Upper lobe of left lung (tissue), 6 donors: ENCODE data around the gene PTRH2. TPM values are rescaled to one million over a fixed set of nuclear protein-coding genes. Genes with fewer than 3 reads are reported as not detected.

ENCODE experiments used
- ATAC-seq, 2 donors: fragments of 200-7000 bp; cut with Tn5 transposase; one replicate each; pipeline ENCODE4 v1.9.1; 2022; ENCODE audit warnings: mild to moderate bottlenecking in 2 of 2, moderate library complexity in 2 of 2; ENCODE audit not compliant: low FRiP score in 2 of 2
- DNase-seq, 2 donors: peaks; one replicate each; pipeline ENCODE4 v3.0.0-alpha.2; 2019 to 2020
- H3K27ac ChIP-seq, 4 donors: fragments of 200-600 bp; sonication (generic); one replicate each; pipeline ENCODE4 v1.5.1; 2016 to 2019
- H3K27me3 ChIP-seq, 4 donors: fragments of 200-600 bp; sonication (generic); one replicate each; pipeline ENCODE4 v1.5.1; 2017 to 2019
- H3K36me3 ChIP-seq, 4 donors: fragments of 200-600 bp; sonication (generic); one replicate each; pipeline ENCODE4 v1.5.1; 2016 to 2019
- H3K4me1 ChIP-seq, 4 donors: fragments of 200-600 bp; sonication (generic); one replicate each; pipeline ENCODE4 v1.5.1; 2018 to 2019
- H3K4me3 ChIP-seq, 4 donors: fragments of 200-600 bp; sonication (generic); one replicate each; pipeline ENCODE4 v1.5.1; 2017 to 2019; ENCODE audit warnings: mild to moderate bottlenecking in 2 of 4, moderate library complexity in 1 of 4
- H3K9me3 ChIP-seq, 4 donors: fragments of 200-600 bp; sonication (generic); one replicate each; pipeline ENCODE4 v1.5.1; 2018 to 2019
- CTCF ChIP-seq, 6 experiments: fragments of 450-650 bp in 4 of 6; fragments of 200-600 bp in 2 of 6; sonication (generic) in 2 of 6; IDR thresholded peaks; one replicate each; pipeline ENCODE4 v1.5.1; 2016 to 2019; ENCODE audit warnings: antibody characterized with exemption in 6 of 6
- EP300 ChIP-seq, 4 donors: sonication (generic); formaldehyde crosslinking; IDR thresholded peaks; one replicate each; pipeline ENCODE4 v1.5.1; 2017; ENCODE audit warnings: antibody characterized with exemption in 4 of 4, control low read depth in 2 of 4
- POLR2A ChIP-seq, 4 donors: fragments of 450-650 bp; IDR thresholded peaks; one replicate each; pipeline ENCODE4 v1.5.1; 2016 to 2017; ENCODE audit warnings: antibody characterized with exemption in 4 of 4, mild to moderate bottlenecking in 2 of 4
- POLR2AphosphoS5 ChIP-seq, 2 donors: sonication (generic); formaldehyde crosslinking; IDR thresholded peaks; one replicate each; pipeline ENCODE4 v1.5.1; 2017; ENCODE audit warnings: antibody characterized with exemption in 2 of 2
- WGBS, 2 donors: methylation state at CpG; one replicate each; pipeline ENCODE4 v1.1.5; 2017 to 2018; 5-methylcytosine and 5-hydroxymethylcytosine counted together
- total RNA-seq, 6 donors: library from RNA; depleted of rRNA in 4 of 6; stranded (reverse); fragments of >200 nt in 4 of 6; gene quantifications; one replicate each; pipeline versions ENCODE4 v1.1.0 to v1.2.1, GENCODE V29; 2016 to 2021
- donor health status: DM: no; HTN: no; CAD: no; lungs with moderate emphysema.
- donor health status: DM: no; HTN: yes; CAD: no; lungs with severe emphysema.

Gene PTRH2
- total RNA-seq, 6 donors from 2014 or later = 13.7 to 38.5 (median 22.0) TPM

GRCh38 chr17:59675231-59675630, 32.0 kb downstream of the PTRH2 start:
- DNase-seq = no peak
- no peak overlapping the region for H3K27ac ChIP-seq
- H3K4me1 ChIP-seq = no peaks in the 10 kb centered on the region

GRCh38 chr17:59671386-59671785, 35.8 kb downstream of the PTRH2 start:
- H3K4me3 ChIP-seq = no peak overlapping the region
- H3K27ac ChIP-seq = no peak overlapping the region
- no peak for TF ChIP-seq POLR2AphosphoS5 (IDR thresholded peaks at IDR 0.05)
- no peak for TF ChIP-seq CTCF (IDR thresholded peaks at IDR 0.05)
- no peak for TF ChIP-seq EP300 (IDR thresholded peaks at IDR 0.05)
- no peak for TF ChIP-seq POLR2A (IDR thresholded peaks at IDR 0.05)
- 95 to 100% methylated on average over 1 of the region's 1 CpG for WGBS, 2 donors
- no peaks in the 10 kb centered on the region for H3K27me3 ChIP-seq
- no peak for ATAC-seq
- no peak for DNase-seq
- peaks cover 27 to 92% (median 44%) of the 10 kb centered on the region in 4 donors for H3K36me3 ChIP-seq
- peaks cover 4 to 19% (median 17%) of the 10 kb centered on the region in 4 donors for H3K4me1 ChIP-seq
- no peaks in the 10 kb centered on the region for H3K9me3 ChIP-seq

More at GRCh38 chr17:59675231-59675630, 32.0 kb downstream of the PTRH2 start:
- Histone ChIP-seq H3K36me3 (peaks cover 46 to 96% (median 58%) of the 10 kb centered on the region in 4 donors), H3K9me3 (no peaks in the 10 kb centered on the region), H3K4me3 (no peak overlapping the region), H3K27me3 (no peaks in the 10 kb centered on the region)
- TF ChIP-seq POLR2AphosphoS5 (IDR thresholded peaks at IDR 0.05) (no peak), EP300 (IDR thresholded peaks at IDR 0.05) (no peak), CTCF (IDR thresholded peaks at IDR 0.05) (no peak), POLR2A (IDR thresholded peaks at IDR 0.05) (no peak)
- ATAC-seq = no peak
- 42 to 59% methylated on average over 1 of the region's 1 CpG for WGBS, 2 donors

GRCh38 chr17:59669944-59670343, 37.3 kb downstream of the PTRH2 start:
- H3K27me3 ChIP-seq = no peaks in the 10 kb centered on the region
- peaks cover 4 to 19% (median 17%) of the 10 kb centered on the region in 4 donors for H3K4me1 ChIP-seq
- WGBS, 2 donors = 94 to 100% methylated on average over 1 of the region's 1 CpG
- H3K27ac ChIP-seq = peak overlapping the region in 1 of 4 donors; percentile 46
- H3K36me3 ChIP-seq = peaks cover 29 to 92% (median 49%) of the 10 kb centered on the region in 4 donors
- no peaks in the 10 kb centered on the region for H3K9me3 ChIP-seq
- DNase-seq (no peak), ATAC-seq (no peak)
- TF ChIP-seq CTCF (IDR thresholded peaks at IDR 0.05) (no peak), POLR2A (IDR thresholded peaks at IDR 0.05) (no peak), EP300 (IDR thresholded peaks at IDR 0.05) (no peak), POLR2AphosphoS5 (IDR thresholded peaks at IDR 0.05) (no peak)
- H3K4me3 ChIP-seq = no peak overlapping the region

GRCh38 chr17:59669411-59669810, 37.8 kb downstream of the PTRH2 start:
- H3K27me3 ChIP-seq = no peaks in the 10 kb centered on the region
- H3K36me3 ChIP-seq = peaks cover 35 to 92% (median 49%) of the 10 kb centered on the region in 4 donors
- TF ChIP-seq POLR2AphosphoS5 (IDR thresholded peaks at IDR 0.05) (no peak), EP300 (IDR thresholded peaks at IDR 0.05) (no peak), CTCF (IDR thresholded peaks at IDR 0.05) (no peak), POLR2A (IDR thresholded peaks at IDR 0.05) (no peak)
- DNase-seq = no peak
- H3K4me1 ChIP-seq = peaks cover 4 to 19% (median 17%) of the 10 kb centered on the region in 4 donors
- WGBS, 2 donors = 39 to 62% methylated on average over 1 of the region's 1 CpG
- ATAC-seq = no peak
- H3K9me3 ChIP-seq = no peaks in the 10 kb centered on the region
- H3K27ac ChIP-seq = peak overlapping the region in 1 of 4 donors; percentile 46
- H3K4me3 ChIP-seq = no peak overlapping the region

GRCh38 chr17:59668816-59669215, 38.4 kb downstream of the PTRH2 start:
- peaks cover 4 to 19% (median 17%) of the 10 kb centered on the region in 4 donors for H3K4me1 ChIP-seq
- H3K27me3 ChIP-seq = no peaks in the 10 kb centered on the region
- peaks cover 37 to 93% (median 49%) of the 10 kb centered on the region in 4 donors for H3K36me3 ChIP-seq
- ATAC-seq (peak in 1 of 2 donors; percentile 32), DNase-seq (no peak)
- no peak for TF ChIP-seq POLR2A (IDR thresholded peaks at IDR 0.05)
- TF ChIP-seq POLR2AphosphoS5 (IDR thresholded peaks at IDR 0.05) = no peak
- no peak for TF ChIP-seq EP300 (IDR thresholded peaks at IDR 0.05)
- no peak for TF ChIP-seq CTCF (IDR thresholded peaks at IDR 0.05)
- peak overlapping the region in 1 of 4 donors; percentile 46 for H3K27ac ChIP-seq
- no peaks in the 10 kb centered on the region for H3K9me3 ChIP-seq
- H3K4me3 ChIP-seq = no peak overlapping the region
- WGBS, 2 donors = 35 to 49% methylated on average over 3 of the region's 3 CpGs
